ENCODE measurements around the gene BMP6. TPM values are rescaled to one million over a fixed set of nuclear protein-coding genes. Genes with fewer than 3 reads are reported as not detected.

The BMP6 gene
- total and polyA plus RNA-seq, 2 donors (not counting 3 experiments of a cell fraction or from before 2014, with no cell fraction given): 221 to 276 TPM

DNA sequence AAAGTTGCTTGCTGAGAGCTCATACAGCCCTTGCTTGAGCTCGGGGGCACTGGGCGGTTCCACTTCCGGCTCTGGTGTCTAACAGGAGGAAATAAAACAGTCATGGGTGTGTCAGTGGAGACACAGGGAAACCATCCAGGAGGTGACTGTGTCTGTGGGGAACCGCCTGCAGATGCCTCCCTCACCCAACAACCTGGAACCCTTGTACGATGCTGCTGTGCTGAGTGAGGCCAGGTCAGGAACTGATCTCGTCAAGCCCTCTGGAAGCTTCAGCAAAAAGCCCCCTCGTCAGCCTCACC, 169.2 kb downstream of the BMP6 start:
- Histone ChIP-seq H3K79me2 (ENCODE audit: control insufficient read depth, insufficient read depth, low read length) (peaks cover 87% of the 10 kb centered on the region), H3K9me1 (replicated peaks; ENCODE audit: control insufficient read depth, extremely low read depth, insufficient read depth, low read length) (no peaks in the 10 kb centered on the region), H3K27ac (ENCODE audit: insufficient read depth, low read depth, low read length) (peak overlapping the region; percentile 58), H2AFZ (ENCODE audit: low read depth, low read length) (no peak overlapping the region), H3K9me3 (replicated peaks; ENCODE audit: control insufficient read depth, insufficient read depth, low read length) (no peaks in the 10 kb centered on the region), H3K27me3 (ENCODE audit: control insufficient read depth in 2 of 2, insufficient read depth in 2 of 2, low read length in 2 of 2) (no peaks in the 10 kb centered on the region), H3K4me1 (ENCODE audit: control insufficient read depth, extremely low read depth, insufficient read depth, low read length) (peaks cover 64% of the 10 kb centered on the region), H3K4me2 (ENCODE audit: insufficient read depth, low read length) (no peak overlapping the region), H3K36me3 (ENCODE audit: control insufficient read depth in 2 of 2, extremely low read depth in 1 of 2, insufficient read depth in 2 of 2, low read length in 2 of 2) (peaks cover 80 to 84% of the 10 kb centered on the region in 2 experiments), H3K9ac (replicated peaks; ENCODE audit: extremely low read depth, insufficient read depth, low read length) (no peak overlapping the region), H3K4me3 (replicated peaks in 1 of 3; ENCODE audit: insufficient read depth in 1 of 3, low read depth in 1 of 3, low read length in 3 of 3) (no peak overlapping the region), H4K20me1 (replicated peaks; ENCODE audit: control insufficient read depth, extremely low read depth, insufficient read depth, low read length) (peaks cover 5% of the 10 kb centered on the region)
- POLR2A ChIA-PET: interaction anchor here (1.3 to 1.4 kb wide), 2 partner anchors 10 to 97 kb away, joined by 3 to 5 read pairs; no protein-coding TSS in a partner anchor
- peak; percentile 50 for TF ChIP-seq POLR2A (IDR thresholded peaks at IDR 0.05; ENCODE audit: low read depth, low read length)
- no peak for TF ChIP-seq EZH2 (IDR thresholded peaks at IDR 0.05; ENCODE audit: borderline replicate concordance, low read depth, low read length, severe bottlenecking)
- TF ChIP-seq POLR2AphosphoS5 (IDR thresholded peaks at IDR 0.05; ENCODE audit: insufficient read depth, low read depth, low read length): no peak
- no peak for TF ChIP-seq MYC (IDR thresholded peaks at IDR 0.05; ENCODE audit: low read depth, low read length)
- no peak for TF ChIP-seq JUN (IDR thresholded peaks at IDR 0.05; ENCODE audit: borderline replicate concordance, insufficient read depth, insufficient read length, low read depth)
- TF ChIP-seq GATA2 (IDR thresholded peaks at IDR 0.05; ENCODE audit: insufficient read depth, insufficient read length, low read depth, low read length): no peak
- BruUV-seq (replicated peaks): no TSS peak
- no peak for DNase-seq (ENCODE audit: low read depth, low spot score)
- intact Hi-C loops (cut with micrococcal nuclease): no loop called here
- CTCF ChIA-PET: interaction anchor here (1.9 to 9.0 kb wide), 5 partner anchors 97 to 324 kb away, joined by 6 to 78 read pairs (median 12); no protein-coding TSS in a partner anchor
- dilution Hi-C loops (cut with MboI; ENCODE audit: extremely low pct_ligation_motif_present, low sequenced_read_pairs): loop anchor here (25.0 kb wide), 1 partner anchor 117 kb away; no protein-coding TSS in a partner anchor
- FAIRE-seq: no peak

DNA sequence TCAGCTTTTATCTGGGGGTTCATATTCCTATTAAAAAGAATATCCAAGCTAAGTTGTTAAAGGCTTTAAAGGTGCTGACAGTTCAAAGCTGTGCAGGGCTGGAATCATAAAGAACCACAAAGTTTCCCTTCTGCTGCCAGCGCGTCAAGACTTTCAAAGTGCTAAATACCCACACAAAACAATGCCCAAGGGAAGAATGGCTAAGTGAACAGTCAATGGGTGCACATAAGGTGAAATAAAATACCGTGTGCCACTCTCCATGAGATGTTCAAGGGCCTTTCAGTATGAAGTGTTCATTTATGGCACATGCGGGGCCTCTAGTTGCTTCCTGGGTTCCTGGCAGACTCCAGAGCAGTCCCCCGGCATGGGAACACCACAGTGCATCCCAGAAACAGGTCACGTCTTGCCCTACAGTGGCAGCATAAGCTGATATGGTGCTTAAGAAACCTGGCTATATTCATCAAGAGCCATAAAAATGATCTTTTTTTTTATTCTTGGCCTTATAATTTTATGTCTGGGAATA, 170.6 kb downstream of the BMP6 start:
- Histone ChIP-seq H3K4me3 (replicated peaks in 1 of 3; ENCODE audit: insufficient read depth in 1 of 3, low read depth in 1 of 3, low read length in 3 of 3) (no peak overlapping the region), H3K9ac (replicated peaks; ENCODE audit: extremely low read depth, insufficient read depth, low read length) (peak overlapping the region; percentile 17), H4K20me1 (replicated peaks; ENCODE audit: control insufficient read depth, extremely low read depth, insufficient read depth, low read length) (peaks cover 4% of the 10 kb centered on the region), H3K36me3 (ENCODE audit: control insufficient read depth in 2 of 2, extremely low read depth in 1 of 2, insufficient read depth in 2 of 2, low read length in 2 of 2) (peaks cover 82 to 86% of the 10 kb centered on the region in 2 experiments), H3K27me3 (ENCODE audit: control insufficient read depth in 2 of 2, insufficient read depth in 2 of 2, low read length in 2 of 2) (no peaks in the 10 kb centered on the region), H3K9me3 (replicated peaks; ENCODE audit: control insufficient read depth, insufficient read depth, low read length) (no peaks in the 10 kb centered on the region), H2AFZ (ENCODE audit: low read depth, low read length) (no peak overlapping the region), H3K27ac (ENCODE audit: insufficient read depth, low read depth, low read length) (peak overlapping the region; percentile 58), H3K9me1 (replicated peaks; ENCODE audit: control insufficient read depth, extremely low read depth, insufficient read depth, low read length) (no peaks in the 10 kb centered on the region), H3K79me2 (ENCODE audit: control insufficient read depth, insufficient read depth, low read length) (peaks cover 91% of the 10 kb centered on the region), H3K4me2 (ENCODE audit: insufficient read depth, low read length) (no peak overlapping the region), H3K4me1 (ENCODE audit: control insufficient read depth, extremely low read depth, insufficient read depth, low read length) (peaks cover 73% of the 10 kb centered on the region)
- dilution Hi-C loops (cut with MboI; ENCODE audit: extremely low pct_ligation_motif_present, low sequenced_read_pairs): loop anchor here (25.0 kb wide), 1 partner anchor 116 kb away; no protein-coding TSS in a partner anchor
- ChIA-PET CTCF (interaction anchor here (0.8 to 9.0 kb wide), 7 partner anchors 9 to 322 kb away, joined by 3 to 78 read pairs (median 7); no protein-coding TSS in a partner anchor), POLR2A (interaction anchor here (1.0 kb wide), 1 partner anchor 96 kb away, joined by 6 read pairs; no protein-coding TSS in a partner anchor)
- TF ChIP-seq JUN (IDR thresholded peaks at IDR 0.05; ENCODE audit: borderline replicate concordance, insufficient read depth, insufficient read length, low read depth) (no peak), MYC (IDR thresholded peaks at IDR 0.05; ENCODE audit: low read depth, low read length) (no peak), GATA2 (IDR thresholded peaks at IDR 0.05; ENCODE audit: insufficient read depth, insufficient read length, low read depth, low read length) (no peak), EZH2 (IDR thresholded peaks at IDR 0.05; ENCODE audit: borderline replicate concordance, low read depth, low read length, severe bottlenecking) (no peak), FOS (IDR thresholded peaks at IDR 0.05; ENCODE audit: borderline replicate concordance, insufficient read depth, low read length) (no peak), POLR2AphosphoS5 (IDR thresholded peaks at IDR 0.05; ENCODE audit: insufficient read depth, low read depth, low read length) (no peak), POLR2A (IDR thresholded peaks at IDR 0.05; ENCODE audit: low read depth, low read length) (no peak)
- TF ChIP-seq, protein P1, sequence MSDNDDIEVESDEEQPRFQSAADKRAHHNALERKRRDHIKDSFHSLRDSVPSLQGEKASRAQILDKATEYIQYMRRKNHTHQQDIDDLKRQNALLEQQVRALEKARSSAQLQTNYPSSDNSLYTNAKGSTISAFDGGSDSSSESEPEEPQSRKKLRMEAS (IDR thresholded peaks at IDR 0.05; ENCODE audit: insufficient read depth, insufficient read length): no peak
- TF ChIP-seq, protein P2, sequence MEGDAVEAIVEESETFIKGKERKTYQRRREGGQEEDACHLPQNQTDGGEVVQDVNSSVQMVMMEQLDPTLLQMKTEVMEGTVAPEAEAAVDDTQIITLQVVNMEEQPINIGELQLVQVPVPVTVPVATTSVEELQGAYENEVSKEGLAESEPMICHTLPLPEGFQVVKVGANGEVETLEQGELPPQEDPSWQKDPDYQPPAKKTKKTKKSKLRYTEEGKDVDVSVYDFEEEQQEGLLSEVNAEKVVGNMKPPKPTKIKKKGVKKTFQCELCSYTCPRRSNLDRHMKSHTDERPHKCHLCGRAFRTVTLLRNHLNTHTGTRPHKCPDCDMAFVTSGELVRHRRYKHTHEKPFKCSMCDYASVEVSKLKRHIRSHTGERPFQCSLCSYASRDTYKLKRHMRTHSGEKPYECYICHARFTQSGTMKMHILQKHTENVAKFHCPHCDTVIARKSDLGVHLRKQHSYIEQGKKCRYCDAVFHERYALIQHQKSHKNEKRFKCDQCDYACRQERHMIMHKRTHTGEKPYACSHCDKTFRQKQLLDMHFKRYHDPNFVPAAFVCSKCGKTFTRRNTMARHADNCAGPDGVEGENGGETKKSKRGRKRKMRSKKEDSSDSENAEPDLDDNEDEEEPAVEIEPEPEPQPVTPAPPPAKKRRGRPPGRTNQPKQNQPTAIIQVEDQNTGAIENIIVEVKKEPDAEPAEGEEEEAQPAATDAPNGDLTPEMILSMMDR (IDR thresholded peaks at IDR 0.05; ENCODE audit: extremely low read depth in 1 of 2, insufficient read depth in 1 of 2, low read depth in 1 of 2, low read length in 2 of 2): no peak
- intact Hi-C loops (cut with micrococcal nuclease): loop anchor here (1.0 kb wide), 1 partner anchor 79 kb away; no protein-coding TSS in a partner anchor
- DNase-seq (ENCODE audit: low read depth, low spot score) (no peak), FAIRE-seq (no peak)
- no TSS peak for BruUV-seq (replicated peaks)

Data from endothelial cell of umbilical vein (primary cell).